GM21423 (cell line): Measurements from ENCODE around the gene ARMC3.
"Not testable (repeated sequence)": the region's sequence is repeated elsewhere in the genome, so short reads cannot be mapped to it uniquely, and the experiment has no call there.

ENCODE experiments used
- ATAC-seq: cut with Tn5 transposase; IDR thresholded peaks from one replicate; pipeline ENCODE4 v1.9.1; 2021; ENCODE audit warnings: mild to moderate bottlenecking, moderate library complexity; ENCODE audit not compliant: unreplicated experiment

The ARMC3 gene

GRCh38 chr10:23069019-23069815, 141.4 kb downstream of the ARMC3 start:
- ATAC-seq, result no peak

DNA sequence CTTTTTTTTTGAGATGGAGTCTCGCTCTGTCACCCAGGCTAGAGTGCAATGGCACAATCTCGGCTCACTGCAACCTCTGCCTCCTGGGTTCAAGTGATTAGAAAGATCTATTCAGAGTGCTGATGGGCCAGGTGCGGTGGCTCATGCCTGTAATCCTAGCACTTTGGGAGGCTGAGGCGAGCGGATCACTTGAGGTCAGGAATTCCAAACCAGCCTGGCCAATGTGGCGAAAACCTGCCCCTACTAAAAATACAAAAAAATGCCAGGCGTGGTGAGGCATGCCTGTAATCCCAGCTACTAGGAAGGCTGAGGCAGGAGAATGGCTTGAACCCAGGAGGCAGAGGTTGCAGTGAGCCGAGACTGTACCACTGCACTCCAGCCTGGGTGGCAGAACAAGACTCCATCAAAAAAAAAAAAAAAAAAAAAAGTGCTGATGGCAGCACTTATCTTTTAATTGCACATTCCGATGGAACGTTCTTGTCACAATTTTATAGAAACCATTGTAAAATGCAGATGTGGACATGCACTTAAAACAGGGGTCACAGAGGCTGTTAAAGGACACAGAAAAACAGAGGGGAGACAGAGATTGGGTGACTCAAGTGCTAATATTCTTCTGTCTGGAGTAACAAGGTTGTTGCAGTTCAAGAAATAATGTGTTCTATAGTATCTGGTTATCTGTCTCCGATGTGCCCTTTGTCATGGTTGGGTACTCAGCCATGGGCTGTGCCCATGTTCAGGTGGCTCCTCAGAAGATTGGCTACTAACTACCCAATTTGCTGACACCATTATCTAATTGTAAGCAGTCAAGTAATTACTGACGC, 142.4 kb downstream of the ARMC3 start:
- ATAC-seq, result not testable (repeated sequence)

GRCh38 chr10:23070913-23071218, 143.0 kb downstream of the ARMC3 start:
- no peak for ATAC-seq

- not testable (repeated sequence) for ATAC-seq
These were observed 144.7 kb downstream of the ARMC3 start for GRCh38 chr10:23072593-23072992.

- no peak for ATAC-seq
These were observed 145.7 kb downstream of the ARMC3 start for GRCh38 chr10:23073527-23073926.

GRCh38 chr10:23075672-23076071, 147.8 kb downstream of the ARMC3 start:
- no peak for ATAC-seq

DNA sequence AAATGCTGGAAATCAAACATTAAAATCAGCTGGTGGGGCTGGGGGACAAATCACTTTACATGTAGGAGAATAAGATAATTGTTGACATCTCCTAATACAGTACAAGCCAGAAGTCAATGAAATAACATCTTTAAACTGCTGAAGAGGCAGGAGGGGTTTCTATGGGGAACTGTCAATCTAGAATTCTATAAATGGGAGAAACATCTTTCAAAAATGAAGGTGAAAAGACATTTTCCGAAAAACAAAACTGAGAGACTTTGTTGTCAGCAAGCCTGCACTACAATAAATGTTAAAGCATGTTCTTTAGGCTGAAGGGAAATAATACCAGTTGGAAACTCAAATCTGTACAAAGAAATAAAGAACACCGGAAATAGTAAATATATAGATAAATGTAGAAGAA, 150.3 kb downstream of the ARMC3 start:
- ATAC-seq, result no peak

DNA sequence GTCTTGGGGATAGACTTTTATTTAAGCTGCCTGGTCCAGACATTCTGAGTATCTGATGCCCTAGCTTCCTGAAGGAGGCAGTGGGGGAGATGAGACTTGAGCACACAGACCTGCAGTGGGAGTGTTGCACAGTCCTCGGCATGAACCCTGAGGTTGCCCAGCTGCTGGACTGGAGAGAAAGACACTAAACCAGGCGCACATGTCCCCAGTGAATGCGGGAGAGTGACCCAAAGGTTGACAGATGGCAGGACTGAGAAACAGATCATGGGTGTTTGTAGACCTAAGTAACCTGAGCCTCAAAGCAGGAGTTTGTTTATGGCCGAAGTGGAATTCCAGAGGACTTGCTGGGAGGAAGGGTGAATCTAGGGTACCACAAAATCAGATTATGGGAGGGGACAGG, 151.8 kb downstream of the ARMC3 start:
- ATAC-seq, result no peak

DNA sequence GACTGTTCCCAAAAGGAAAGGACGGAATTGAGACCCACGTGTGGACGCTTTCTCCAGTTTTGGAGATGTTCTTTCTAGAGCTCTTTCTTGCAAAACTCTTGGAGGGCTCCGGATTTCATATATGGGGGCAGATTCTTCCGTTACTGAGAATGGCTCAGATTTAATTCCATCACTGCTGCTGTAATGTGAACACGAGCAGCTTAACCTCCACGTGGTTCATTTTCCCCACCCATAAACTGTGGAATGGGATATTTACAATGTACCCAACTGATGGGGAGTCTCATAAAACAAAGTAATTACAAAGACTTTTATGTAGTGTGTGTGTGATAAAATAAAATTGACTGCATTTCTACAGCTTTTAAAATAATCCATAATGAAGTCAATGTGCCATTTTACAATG, 152.4 kb downstream of the ARMC3 start:
- no peak for ATAC-seq

GRCh38 chr10:23081221-23081750, 153.4 kb downstream of the ARMC3 start:
- no peak for ATAC-seq

DNA sequence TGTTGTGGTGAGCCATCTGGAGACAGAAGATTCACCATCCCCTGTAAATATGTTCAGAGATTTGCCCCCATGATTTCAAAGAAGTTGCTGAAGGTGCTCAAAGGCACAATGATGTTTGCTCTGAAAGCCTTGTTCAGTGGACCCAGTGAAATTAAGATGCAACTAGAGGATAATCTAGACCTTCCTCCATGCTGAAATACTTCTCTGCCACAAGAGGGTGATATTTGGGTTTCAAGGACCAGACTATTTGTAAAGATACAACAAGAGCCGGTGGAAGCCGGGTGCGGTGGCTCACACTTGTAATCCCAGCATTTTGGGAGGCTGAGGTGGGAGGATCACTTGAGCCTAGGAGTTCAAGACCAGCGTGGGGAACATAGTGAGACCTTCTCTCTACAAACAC, 154.0 kb downstream of the ARMC3 start:
- no peak for ATAC-seq
